HEK293 (cell line): ENCODE measurements around the gene TECTA.

Experiments
- CTCF ChIA-PET: fragments of 350-600 bp; formaldehyde crosslinking; extraction: SDS; loops from one replicate; lab custom pipeline; 2021; ENCODE audit warnings: antibody characterized with exemption; lab: Yijun Ruan, JAX
- POLR2A ChIA-PET: fragments of 300-600 bp; formaldehyde crosslinking; extraction: SDS; loops from one replicate; lab custom pipeline; 2020; ENCODE audit warnings: antibody characterized with exemption, inconsistent platforms; lab: Yijun Ruan, JAX
- H3K27ac ChIP-seq: fragments of 200-500 bp; sonication (Bioruptor generic); 2 replicates; pipeline ENCODE4 v1.5.1; 2014; ENCODE audit warnings: low read depth, low read length, control low read depth, inconsistent platforms; ENCODE audit errors: extremely low read depth
- H3K36me3 ChIP-seq, 2 experiments: fragments of 200-500 bp in 1 of 2; sonication (Bioruptor generic) in 1 of 2; 1 replicate in 1 of 2; 2 replicates in 1 of 2; pipeline ENCODE4 v1.5.1; 2014 to 2017; ENCODE audit warnings: inconsistent platforms in 2 of 2, low read length in 2 of 2; ENCODE audit not compliant: control insufficient read depth in 2 of 2, insufficient read depth in 1 of 2
- H3K4me1 ChIP-seq: fragments of 200-500 bp; sonication (Bioruptor generic); 2 replicates; pipeline ENCODE4 v1.5.1; 2014; ENCODE audit warnings: mild to moderate bottlenecking, low read length, inconsistent platforms; ENCODE audit not compliant: control insufficient read depth, insufficient read depth
- H3K4me3 ChIP-seq: 2 replicates; pipeline ENCODE4 v1.5.1; 2011; ENCODE audit warnings: low read depth, mild to moderate bottlenecking, control low read depth, low read length, moderate library complexity
- H3K9me3 ChIP-seq: fragments of 200-500 bp; sonication (Bioruptor generic); 2 replicates; pipeline ENCODE4 v1.5.1; 2014; ENCODE audit warnings: low read depth, low read length, inconsistent platforms; ENCODE audit not compliant: control insufficient read depth, insufficient read depth
- GFI1B ChIP-seq: fragments of 450-650 bp; formaldehyde crosslinking; IDR thresholded peaks from 2 replicates; pipeline ENCODE4 v1.5.1; 2016; ENCODE audit warnings: missing biosample characterization, missing genetic modification characterization
- HOXC10 ChIP-seq: sonication (generic); formaldehyde crosslinking; IDR thresholded peaks from 2 replicates; pipeline ENCODE4 v1.8.1; 2023; ENCODE audit warnings: mild to moderate bottlenecking, missing genetic modification reagents
- HOXD13 ChIP-seq: sonication (generic); formaldehyde crosslinking; IDR thresholded peaks from 2 replicates; pipeline ENCODE4 v1.8.0; 2022; ENCODE audit warnings: missing genetic modification reagents, borderline replicate concordance
- KLF9 ChIP-seq: fragments of 450-650 bp; formaldehyde crosslinking; IDR thresholded peaks from 2 replicates; pipeline ENCODE4 v1.5.1; 2016; ENCODE audit warnings: missing biosample characterization, missing genetic modification characterization, low read depth
- SETDB1 ChIP-seq: IDR thresholded peaks from one replicate; pipeline ENCODE4 v1.6.1; 2017; ENCODE audit warnings: mild to moderate bottlenecking, low read length, moderate library complexity, mixed read lengths; ENCODE audit not compliant: insufficient read length
- SP3 ChIP-seq: fragments of 450-650 bp; formaldehyde crosslinking; IDR thresholded peaks from 2 replicates; pipeline ENCODE4 v1.5.1; 2016; ENCODE audit warnings: missing biosample characterization, missing genetic modification characterization
- TRIM28 ChIP-seq: IDR thresholded peaks from 2 replicates; pipeline ENCODE4 v1.6.1; 2011; ENCODE audit warnings: low read length, control low read depth, borderline replicate concordance
- ZBTB26 ChIP-seq: fragments of 450-650 bp; formaldehyde crosslinking; optimal IDR thresholded peaks from 2 replicates; pipeline ENCODE3; 2016; ENCODE audit warnings: missing biosample characterization, mild to moderate bottlenecking, missing genetic modification characterization
- ZNF133 ChIP-seq: fragments of 450-650 bp; formaldehyde crosslinking; IDR thresholded peaks from 2 replicates; pipeline ENCODE4 v1.5.1; 2016; ENCODE audit warnings: missing biosample characterization, missing genetic modification characterization
- ZNF2 ChIP-seq: fragments of 450-650 bp; formaldehyde crosslinking; IDR thresholded peaks from 2 replicates; pipeline ENCODE4 v1.5.1; 2016; ENCODE audit warnings: missing biosample characterization, missing genetic modification characterization
- ZNF211 ChIP-seq: fragments of 450-650 bp; formaldehyde crosslinking; IDR thresholded peaks from 2 replicates; pipeline ENCODE4 v1.5.1; 2016; ENCODE audit warnings: low read depth, missing biosample characterization, missing genetic modification characterization
- ZNF23 ChIP-seq: fragments of 450-650 bp; formaldehyde crosslinking; IDR thresholded peaks from 2 replicates; pipeline ENCODE4 v1.5.1; 2016; ENCODE audit warnings: missing biosample characterization, missing genetic modification characterization, borderline replicate concordance
- ZNF416 ChIP-seq: fragments of 450-650 bp; formaldehyde crosslinking; IDR thresholded peaks from 2 replicates; pipeline ENCODE4 v1.5.1; 2016; ENCODE audit warnings: missing biosample characterization, missing genetic modification characterization
- ZNF473 ChIP-seq: fragments of 450-650 bp; formaldehyde crosslinking; IDR thresholded peaks from 2 replicates; pipeline ENCODE4 v1.5.1; 2017; ENCODE audit warnings: missing biosample characterization, missing genetic modification characterization
- ZNF555 ChIP-seq: fragments of 450-650 bp; formaldehyde crosslinking; conservative IDR thresholded peaks from 2 replicates; pipeline ENCODE4 v1.5.1; 2017; ENCODE audit warnings: missing biosample characterization, mild to moderate bottlenecking, missing genetic modification characterization, inconsistent platforms
- ZNF610 ChIP-seq: fragments of 450-650 bp; formaldehyde crosslinking; IDR thresholded peaks from 2 replicates; pipeline ENCODE4 v1.5.1; 2016; ENCODE audit warnings: missing biosample characterization, missing genetic modification characterization, borderline replicate concordance
- ZNF624 ChIP-seq: fragments of 450-650 bp; formaldehyde crosslinking; IDR thresholded peaks from 2 replicates; pipeline ENCODE4 v1.5.1; 2017; ENCODE audit warnings: missing biosample characterization, missing genetic modification characterization
- ZNF654 ChIP-seq: fragments of 450-650 bp; formaldehyde crosslinking; IDR thresholded peaks from 2 replicates; pipeline ENCODE4 v1.5.1; 2016; ENCODE audit warnings: low read depth, missing biosample characterization, missing genetic modification characterization
- ZSCAN16 ChIP-seq: fragments of 450-650 bp; formaldehyde crosslinking; IDR thresholded peaks from 2 replicates; pipeline ENCODE4 v1.5.1; 2016; ENCODE audit warnings: missing biosample characterization, missing genetic modification characterization
- TF ChIP-seq, protein P1 (sequence below): IDR thresholded peaks from 2 replicates; pipeline ENCODE4 v1.6.1; 2011; ENCODE audit warnings: mild to moderate bottlenecking, low read depth, low read length, borderline replicate concordance
- TF ChIP-seq, protein P2 (sequence below): fragments of 450-650 bp; formaldehyde crosslinking; IDR thresholded peaks from 2 replicates; pipeline ENCODE4 v1.5.1; 2016; ENCODE audit warnings: missing biosample characterization, missing genetic modification characterization
- TF ChIP-seq, protein P3 (sequence below): fragments of 450-650 bp; formaldehyde crosslinking; IDR thresholded peaks from 2 replicates; pipeline ENCODE4 v1.5.1; 2016; ENCODE audit warnings: missing biosample characterization, missing genetic modification characterization

TECTA gene

GRCh38 chr11:121179306-121179705 lies 78.3 kb downstream of the TECTA start:
- ChIA-PET CTCF (interaction anchor here (2.7 kb wide), 1 partner anchor 15 kb away, joined by 13 read pairs; no protein-coding TSS in a partner anchor), POLR2A (no interaction called here)
- TF ChIP-seq ZNF654 (tag by site-specific recombination): no peak
- no peaks in the 10 kb centered on the region for H3K36me3 ChIP-seq
- no peaks in the 10 kb centered on the region for H3K4me1 ChIP-seq
- no peak overlapping the region for H3K27ac ChIP-seq
- H3K9me3 ChIP-seq: no peaks in the 10 kb centered on the region
- no peak overlapping the region for H3K4me3 ChIP-seq

GRCh38 chr11:121180183-121180582 lies 79.1 kb downstream of the TECTA start:
- Histone ChIP-seq H3K36me3 (no peaks in the 10 kb centered on the region), H3K4me1 (no peaks in the 10 kb centered on the region), H3K9me3 (no peaks in the 10 kb centered on the region), H3K4me3 (no peak overlapping the region), H3K27ac (no peak overlapping the region)
- CTCF ChIA-PET: interaction anchor here (2.7 kb wide), 1 partner anchor 14 kb away, joined by 13 read pairs; no protein-coding TSS in a partner anchor
- TF ChIP-seq TRIM28: peak; percentile 45
- TF ChIP-seq SETDB1: peak; percentile 95
- no peak for TF ChIP-seq SP3
- POLR2A ChIA-PET: no interaction called here

DNA sequence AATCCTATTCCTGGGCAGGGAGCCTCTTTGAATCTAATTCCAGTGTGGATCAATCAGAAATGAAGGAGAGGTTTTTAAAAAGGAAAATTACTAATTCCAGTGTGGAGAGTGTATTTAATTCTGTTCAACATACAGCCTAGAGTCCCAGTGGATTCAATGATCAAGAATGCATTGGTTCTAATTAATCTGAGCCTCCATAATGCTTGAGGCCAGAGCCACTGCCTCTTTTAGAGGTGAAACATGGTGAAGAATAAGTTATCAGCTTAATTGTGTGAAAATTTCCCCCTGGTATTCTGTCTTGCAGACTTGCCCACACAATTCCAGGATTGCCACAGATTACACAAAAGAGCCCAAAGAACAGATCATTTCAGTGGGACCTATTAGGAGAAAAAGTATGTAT lies 87.7 kb downstream of the TECTA start:
- ChIA-PET CTCF (no interaction called here), POLR2A (no interaction called here)
- Histone ChIP-seq H3K9me3 (no peaks in the 10 kb centered on the region), H3K4me3 (no peak overlapping the region), H3K27ac (no peak overlapping the region), H3K36me3 (no peaks in the 10 kb centered on the region), H3K4me1 (no peaks in the 10 kb centered on the region)
- no peak for TF ChIP-seq ZNF211
- no peak for TF ChIP-seq ZNF624 (tag by site-specific recombination)
- TF ChIP-seq ZNF23 (tag by site-specific recombination): no peak
- TF ChIP-seq GFI1B (tag by site-specific recombination): no peak
- TF ChIP-seq ZNF2: no peak
- TF ChIP-seq ZNF555: no peak
- TF ChIP-seq, protein P1, sequence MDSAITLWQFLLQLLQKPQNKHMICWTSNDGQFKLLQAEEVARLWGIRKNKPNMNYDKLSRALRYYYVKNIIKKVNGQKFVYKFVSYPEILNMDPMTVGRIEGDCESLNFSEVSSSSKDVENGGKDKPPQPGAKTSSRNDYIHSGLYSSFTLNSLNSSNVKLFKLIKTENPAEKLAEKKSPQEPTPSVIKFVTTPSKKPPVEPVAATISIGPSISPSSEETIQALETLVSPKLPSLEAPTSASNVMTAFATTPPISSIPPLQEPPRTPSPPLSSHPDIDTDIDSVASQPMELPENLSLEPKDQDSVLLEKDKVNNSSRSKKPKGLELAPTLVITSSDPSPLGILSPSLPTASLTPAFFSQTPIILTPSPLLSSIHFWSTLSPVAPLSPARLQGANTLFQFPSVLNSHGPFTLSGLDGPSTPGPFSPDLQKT: no peak
- TF ChIP-seq ZNF133 (tag by site-specific recombination): no peak
- TF ChIP-seq, protein P2, sequence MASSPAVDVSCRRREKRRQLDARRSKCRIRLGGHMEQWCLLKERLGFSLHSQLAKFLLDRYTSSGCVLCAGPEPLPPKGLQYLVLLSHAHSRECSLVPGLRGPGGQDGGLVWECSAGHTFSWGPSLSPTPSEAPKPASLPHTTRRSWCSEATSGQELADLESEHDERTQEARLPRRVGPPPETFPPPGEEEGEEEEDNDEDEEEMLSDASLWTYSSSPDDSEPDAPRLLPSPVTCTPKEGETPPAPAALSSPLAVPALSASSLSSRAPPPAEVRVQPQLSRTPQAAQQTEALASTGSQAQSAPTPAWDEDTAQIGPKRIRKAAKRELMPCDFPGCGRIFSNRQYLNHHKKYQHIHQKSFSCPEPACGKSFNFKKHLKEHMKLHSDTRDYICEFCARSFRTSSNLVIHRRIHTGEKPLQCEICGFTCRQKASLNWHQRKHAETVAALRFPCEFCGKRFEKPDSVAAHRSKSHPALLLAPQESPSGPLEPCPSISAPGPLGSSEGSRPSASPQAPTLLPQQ: no peak
- no peak for TF ChIP-seq ZBTB26 (tag by site-specific recombination)

GRCh38 chr11:121191818-121192217 lies 90.8 kb downstream of the TECTA start:
- H3K36me3 ChIP-seq: no peaks in the 10 kb centered on the region
- ChIA-PET CTCF (interaction anchor here (0.5 to 0.6 kb wide), 3 partner anchors 188 to 262 kb away, joined by 3 to 5 read pairs (median 3); no protein-coding TSS in a partner anchor), POLR2A (no interaction called here)
- no peaks in the 10 kb centered on the region for H3K9me3 ChIP-seq
- H3K27ac ChIP-seq: no peak overlapping the region
- H3K4me3 ChIP-seq: no peak overlapping the region
- no peaks in the 10 kb centered on the region for H3K4me1 ChIP-seq
- TF ChIP-seq ZNF610 (no peak), ZNF416 (tag by site-specific recombination) (no peak), SETDB1 (no peak), ZSCAN16 (tag by site-specific recombination) (no peak), KLF9 (tag by site-specific recombination) (no peak), ZNF473 (tag by site-specific recombination) (no peak), HOXC10 (CRISPR knock-in tag) (no peak), HOXD13 (CRISPR knock-in tag) (no peak)
- TF ChIP-seq, protein P3, sequence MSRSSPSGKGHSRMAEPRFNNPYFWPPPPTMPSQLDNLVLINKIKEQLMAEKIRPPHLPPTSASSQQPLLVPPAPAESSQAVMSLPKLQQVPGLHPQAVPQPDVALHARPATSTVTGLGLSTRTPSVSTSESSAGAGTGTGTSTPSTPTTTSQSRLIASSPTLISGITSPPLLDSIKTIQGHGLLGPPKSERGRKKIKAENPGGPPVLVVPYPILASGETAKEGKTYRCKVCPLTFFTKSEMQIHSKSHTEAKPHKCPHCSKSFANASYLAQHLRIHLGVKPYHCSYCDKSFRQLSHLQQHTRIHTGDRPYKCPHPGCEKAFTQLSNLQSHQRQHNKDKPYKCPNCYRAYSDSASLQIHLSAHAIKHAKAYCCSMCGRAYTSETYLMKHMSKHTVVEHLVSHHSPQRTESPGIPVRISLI (tag by site-specific recombination): no peak
